WI38 (cell line): ENCODE results near the gene GALP.

Source experiments
- H3K4me3 ChIP-seq: 2 replicates; pipeline ENCODE4 v1.5.1; 2011; ENCODE audit warnings: low read depth, mild to moderate bottlenecking, control low read depth, low read length
- CTCF ChIP-seq: IDR thresholded peaks from 2 replicates; pipeline ENCODE4 v1.5.1; 2012; ENCODE audit warnings: low read depth, mild to moderate bottlenecking, control low read depth, low read length

GALP gene

GRCh38 chr19:56142087-56142787 lies 33.6 kb upstream of the GALP start:
- H3K4me3 ChIP-seq = peak overlapping the region; percentile 63
- TF ChIP-seq CTCF = no peak

- TF ChIP-seq CTCF = no peak
- no peak overlapping the region for H3K4me3 ChIP-seq
Measured at GRCh38 chr19:56142897-56143434, 32.8 kb upstream of the GALP start.

DNA sequence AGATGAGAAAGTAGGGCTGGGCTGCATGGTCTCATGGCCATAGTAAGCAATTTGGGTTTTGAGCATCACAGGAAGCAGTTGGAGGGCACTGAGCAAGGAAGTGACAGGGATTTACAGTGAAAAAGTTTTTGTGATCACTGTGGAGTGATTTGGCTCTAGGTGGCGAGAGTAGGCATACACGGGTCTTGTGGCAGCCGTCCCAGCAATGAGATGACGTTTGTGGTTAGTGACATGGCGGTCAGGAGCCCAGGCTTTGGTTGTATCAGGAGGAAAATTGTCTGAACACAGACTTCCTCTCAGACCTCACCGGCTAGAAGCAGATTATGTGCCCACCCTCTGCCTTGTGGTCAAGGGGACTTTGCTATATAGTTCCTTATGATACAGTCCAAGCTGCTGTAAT lies 31.4 kb upstream of the GALP start:
- no peak for TF ChIP-seq CTCF
- H3K4me3 ChIP-seq = no peak overlapping the region

DNA sequence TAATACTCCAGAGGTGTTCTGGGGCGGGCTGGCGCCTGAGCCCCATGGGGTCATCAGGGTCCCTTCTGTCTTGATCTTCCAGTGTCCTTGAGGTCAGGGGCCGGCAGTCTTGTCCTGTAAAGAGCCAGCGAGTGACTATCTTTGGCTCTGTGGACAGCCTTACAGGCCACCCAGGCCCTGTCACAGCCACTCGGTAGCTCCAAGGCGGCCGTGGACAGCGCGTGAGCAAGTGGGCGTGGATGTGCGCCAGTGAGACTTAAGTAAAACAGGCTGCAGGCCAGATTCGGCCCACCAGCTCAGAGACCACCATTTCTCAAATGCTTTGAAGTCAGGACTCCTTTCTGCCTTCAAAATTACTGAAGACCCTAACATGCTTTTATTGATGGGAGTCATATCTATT lies 31.0 kb upstream of the GALP start:
- no peak overlapping the region for H3K4me3 ChIP-seq
- no peak for TF ChIP-seq CTCF

DNA sequence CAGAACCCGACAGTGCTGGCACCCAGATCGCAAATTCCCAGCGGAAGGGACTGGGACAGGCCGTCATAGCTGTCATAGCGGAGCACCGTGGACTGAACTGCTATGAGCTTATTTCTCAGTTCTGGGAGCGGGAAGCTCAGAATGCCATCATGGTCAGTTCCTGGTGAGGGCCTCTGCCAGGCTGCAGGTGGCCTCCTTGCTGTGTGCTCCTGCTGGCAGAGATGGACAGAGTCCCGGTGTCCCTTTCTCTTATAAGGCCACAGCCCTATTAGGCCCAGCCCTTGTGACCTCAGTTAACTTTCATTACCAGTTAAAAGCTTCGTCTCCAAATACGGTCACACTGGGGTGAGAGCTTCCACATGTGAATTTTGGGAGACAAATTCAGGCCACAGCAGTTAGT lies 30.1 kb upstream of the GALP start:
- TF ChIP-seq CTCF = no peak
- no peak overlapping the region for H3K4me3 ChIP-seq

- TF ChIP-seq CTCF = no peak
- H3K4me3 ChIP-seq = no peak overlapping the region
Measured at GRCh38 chr19:56146904-56147303, 28.9 kb upstream of the GALP start.

- H3K4me3 ChIP-seq = no peak overlapping the region
- TF ChIP-seq CTCF = no peak
Measured at GRCh38 chr19:56147307-56147706, 28.5 kb upstream of the GALP start.
